ENCODE results near the gene MCM9.

Gene MCM9

GRCh38 chr6:118768904-118769325 lies 166.0 kb downstream of the MCM9 start:
- CTCF ChIA-PET = interaction anchor here (0.8 to 1.6 kb wide), 4 partner anchors 10 to 486 kb away, joined by 3 to 5 read pairs (median 3); no protein-coding TSS in a partner anchor

GRCh38 chr6:118768441-118768840 lies 166.5 kb downstream of the MCM9 start:
- H3K4me3 ChIP-seq (ENCODE audit: low read depth, low read length) = no peak overlapping the region
- POLR2A ChIA-PET = no interaction called here
- H3K36me3 ChIP-seq (ENCODE audit: control insufficient read depth in 2 of 2, insufficient read depth in 1 of 2, low read length in 2 of 2) = no peaks in the 10 kb centered on the region
- CTCF ChIA-PET = interaction anchor here (0.7 to 1.6 kb wide), 4 partner anchors 32 to 485 kb away, joined by 3 to 5 read pairs (median 3); no protein-coding TSS in a partner anchor
- no peak overlapping the region for H3K27ac ChIP-seq (ENCODE audit: extremely low read depth, low read depth, low read length)
- H3K4me1 ChIP-seq (ENCODE audit: control insufficient read depth, insufficient read depth, low read length) = no peaks in the 10 kb centered on the region
- H3K9me3 ChIP-seq (ENCODE audit: control insufficient read depth, insufficient read depth, low read depth, low read length) = no peaks in the 10 kb centered on the region
- TF ChIP-seq ZNF223 (tag by site-specific recombination; IDR thresholded peaks at IDR 0.05) (no peak), ZNF501 (tag by site-specific recombination; IDR thresholded peaks at IDR 0.05) (no peak), ZNF140 (tag by site-specific recombination; IDR thresholded peaks at IDR 0.05) (no peak), ZNF214 (tag by site-specific recombination; IDR thresholded peaks at IDR 0.05; ENCODE audit: borderline replicate concordance) (no peak), ZNF423 (tag by site-specific recombination; IDR thresholded peaks at IDR 0.05) (no peak), PRDM2 (tag by site-specific recombination; IDR thresholded peaks at IDR 0.05; ENCODE audit: borderline replicate concordance) (no peak), ZNF658 (tag by site-specific recombination; IDR thresholded peaks at IDR 0.05) (no peak), HOXD13 (CRISPR knock-in tag; IDR thresholded peaks at IDR 0.05; ENCODE audit: borderline replicate concordance) (no peak), GLIS1 (tag by site-specific recombination; IDR thresholded peaks at IDR 0.05) (no peak)

More at GRCh38 chr6:118768904-118769325, 166.0 kb downstream of the MCM9 start:
- no peak overlapping the region for H3K27ac ChIP-seq (ENCODE audit: extremely low read depth, low read depth, low read length)
- no peak overlapping the region for H3K4me3 ChIP-seq (ENCODE audit: low read depth, low read length)
- H3K4me1 ChIP-seq (ENCODE audit: control insufficient read depth, insufficient read depth, low read length) = no peaks in the 10 kb centered on the region
- TF ChIP-seq ATF2 (tag by site-specific recombination; IDR thresholded peaks at IDR 0.05; ENCODE audit: low read depth) = no peak
- TF ChIP-seq ZNF404 (tag by site-specific recombination; IDR thresholded peaks at IDR 0.05) = no peak
- no peak for TF ChIP-seq ZNF169 (tag by site-specific recombination; IDR thresholded peaks at IDR 0.05)
- TF ChIP-seq ZNF324 (tag by site-specific recombination; IDR thresholded peaks at IDR 0.05) = no peak
- TF ChIP-seq REPIN1 (tag by site-specific recombination; IDR thresholded peaks at IDR 0.05; ENCODE audit: low read depth) = no peak
- no peak for TF ChIP-seq ZBTB11 (tag by site-specific recombination; conservative IDR thresholded peaks at IDR 0.05; ENCODE audit: low read depth)
- no peak for TF ChIP-seq ZNF560 (tag by site-specific recombination; IDR thresholded peaks at IDR 0.05; ENCODE audit: borderline replicate concordance)
- TF ChIP-seq ZNF610 (tag by site-specific recombination; IDR thresholded peaks at IDR 0.05; ENCODE audit: borderline replicate concordance) = no peak
- no peak for TF ChIP-seq ZXDB (tag by site-specific recombination; IDR thresholded peaks at IDR 0.05)
- TF ChIP-seq ZNF692 (tag by site-specific recombination; IDR thresholded peaks at IDR 0.05) = no peak
- TF ChIP-seq BCL11A (tag by site-specific recombination; IDR thresholded peaks at IDR 0.05; ENCODE audit: low read depth) = no peak
- no peak for TF ChIP-seq ZFP3 (tag by site-specific recombination; IDR thresholded peaks at IDR 0.05; ENCODE audit: low read depth)
- TF ChIP-seq ZNF596 (tag by site-specific recombination; IDR thresholded peaks at IDR 0.05) = no peak
- no peak for TF ChIP-seq GLI2 (tag by site-specific recombination; IDR thresholded peaks at IDR 0.05; ENCODE audit: borderline replicate concordance, low read depth)
- TF ChIP-seq ZNF114 (tag by site-specific recombination; IDR thresholded peaks at IDR 0.05) = no peak
- POLR2A ChIA-PET = no interaction called here
- no peaks in the 10 kb centered on the region for H3K36me3 ChIP-seq (ENCODE audit: control insufficient read depth in 2 of 2, insufficient read depth in 1 of 2, low read length in 2 of 2)
- no peaks in the 10 kb centered on the region for H3K9me3 ChIP-seq (ENCODE audit: control insufficient read depth, insufficient read depth, low read depth, low read length)
